K562 (cell line): Measurements from ENCODE around the gene FBXO48. TPM values are rescaled to one million over a fixed set of nuclear protein-coding genes. Genes with fewer than 3 reads are reported as not detected.

Experiments used
- ARID1B ChIP-seq: fragments of 450-650 bp; IDR thresholded peaks from 2 replicates; pipeline ENCODE4 v1.6.1; 2016; ENCODE audit warnings: antibody characterized with exemption, mild to moderate bottlenecking, inconsistent platforms
- ARID2 ChIP-seq: fragments of 450-650 bp; IDR thresholded peaks from 2 replicates; pipeline ENCODE4 v1.6.1; 2017; ENCODE audit warnings: antibody characterized with exemption, mild to moderate bottlenecking
- ASH1L ChIP-seq: fragments of 450-650 bp; IDR thresholded peaks from 2 replicates; pipeline ENCODE4 v1.6.1; 2018; ENCODE audit warnings: borderline replicate concordance, mild to moderate bottlenecking, low read depth; ENCODE audit not compliant: partially characterized antibody
- CREB3L1 ChIP-seq: fragments of 450-650 bp; IDR thresholded peaks from 2 replicates; pipeline ENCODE4 v1.6.1; 2014; ENCODE audit warnings: low read depth, mild to moderate bottlenecking, moderate library complexity, borderline replicate concordance
- EP300 ChIP-seq: IDR thresholded peaks from 2 replicates; pipeline ENCODE4 v1.6.1; 2012; ENCODE audit warnings: low read length, improper control_type of control experiment
- EP400 ChIP-seq: fragments of 450-650 bp; IDR thresholded peaks from 2 replicates; pipeline ENCODE4 v1.6.1; 2017; ENCODE audit warnings: antibody characterized with exemption, mild to moderate bottlenecking, moderate library complexity
- FOXK2 ChIP-seq, 2 experiments: fragments of 450-650 bp; IDR thresholded peaks in 1 of 2; conservative IDR thresholded peaks in 1 of 2; 2 replicates each; pipeline ENCODE4 v1.6.1; 2016; ENCODE audit warnings: low read depth in 2 of 2, mild to moderate bottlenecking in 1 of 2
- GTF2E2 ChIP-seq: fragments of 200-800 bp; sonication (Bioruptor generic); IDR thresholded peaks from 2 replicates; pipeline ENCODE4 v1.6.1; 2016; ENCODE audit warnings: missing genetic modification characterization, missing compliant biosample characterization
- HMBOX1 ChIP-seq: sonication (generic); IDR thresholded peaks from 2 replicates; pipeline ENCODE4 v1.6.1; 2016
- HMGN3 ChIP-seq: IDR thresholded peaks from 2 replicates; pipeline ENCODE4 v1.6.1; 2011; ENCODE audit warnings: borderline replicate concordance, low read depth, mild to moderate bottlenecking, mixed read lengths, low read length; ENCODE audit not compliant: insufficient read length; ENCODE audit errors: extremely low read depth
- KAT8 ChIP-seq: fragments of 450-650 bp; IDR thresholded peaks from 2 replicates; pipeline ENCODE4 v1.6.1; 2016; ENCODE audit warnings: low read depth, mild to moderate bottlenecking
- MAZ ChIP-seq, 2 experiments: fragments of 450-650 bp in 1 of 2; sonication (generic) in 1 of 2; formaldehyde crosslinking; IDR thresholded peaks in 1 of 2; conservative IDR thresholded peaks in 1 of 2; 2 replicates each; pipeline versions ENCODE4 v1.4.0 to v1.5.0; 2020; ENCODE audit warnings: mild to moderate bottlenecking in 1 of 2, missing genetic modification reagents in 1 of 2
- MTA1 ChIP-seq: fragments of 450-650 bp; IDR thresholded peaks from 2 replicates; pipeline ENCODE4 v1.6.1; 2017; ENCODE audit warnings: borderline replicate concordance
- POLR2AphosphoS2 ChIP-seq: IDR thresholded peaks from 2 replicates; pipeline ENCODE4 v1.6.1; 2012; ENCODE audit warnings: low read length, improper control_type of control experiment
- POU5F1 ChIP-seq: fragments of 150-350 bp; IDR thresholded peaks from 2 replicates; pipeline ENCODE4 v1.6.1; 2014; ENCODE audit warnings: borderline replicate concordance, low read length, low read depth, mild to moderate bottlenecking; ENCODE audit not compliant: partially characterized antibody
- RNF2 ChIP-seq: sonication (generic); IDR thresholded peaks from 2 replicates; pipeline ENCODE4 v1.6.1; 2016
- SETDB1 ChIP-seq: IDR thresholded peaks from one replicate; pipeline ENCODE4 v1.6.1; 2012; ENCODE audit warnings: low read length, control low read depth, inconsistent platforms
- SMAD4 ChIP-seq: fragments of 250-450 bp; sonication (Bioruptor Pico); conservative IDR thresholded peaks from 2 replicates; pipeline ENCODE4 v1.8.0; 2021; ENCODE audit warnings: inconsistent platforms, mild to moderate bottlenecking, moderate library complexity
- TRIM24 ChIP-seq, 2 experiments: fragments of 450-650 bp; IDR thresholded peaks; 2 replicates each; pipeline ENCODE4 v1.6.1; 2016
- ZBTB17 ChIP-seq: fragments of 450-650 bp; formaldehyde crosslinking; IDR thresholded peaks from 2 replicates; pipeline ENCODE4 v1.4.0; 2020; ENCODE audit warnings: mild to moderate bottlenecking
- ZFP1 ChIP-seq: fragments of 450-650 bp; formaldehyde crosslinking; IDR thresholded peaks from 2 replicates; pipeline ENCODE4 v1.4.0; 2020; ENCODE audit warnings: mild to moderate bottlenecking, mixed read lengths
- ZNF165 ChIP-seq: fragments of 250-450 bp; sonication (Bioruptor Pico); IDR thresholded peaks from 2 replicates; pipeline ENCODE4 v1.4.0; 2020; ENCODE audit warnings: borderline replicate concordance
- ZNF316 ChIP-seq: fragments of 450-650 bp; IDR thresholded peaks from 2 replicates; pipeline ENCODE4 v1.6.1; 2016
- ZNF324 ChIP-seq: fragments of 250-450 bp; sonication (Bioruptor Pico); IDR thresholded peaks from 2 replicates; pipeline ENCODE4 v1.4.0; 2020; ENCODE audit warnings: mild to moderate bottlenecking
- ZNF511 ChIP-seq: sonication (generic); formaldehyde crosslinking; IDR thresholded peaks from 2 replicates; pipeline ENCODE4 v1.8.0; 2022; ENCODE audit warnings: mild to moderate bottlenecking, missing genetic modification reagents
- ZNF583 ChIP-seq: fragments of 250-450 bp; sonication (Bioruptor Pico); IDR thresholded peaks from 2 replicates; pipeline ENCODE4 v1.4.0; 2020
- ZNF668 ChIP-seq: fragments of 250-450 bp; sonication (Bioruptor Pico); IDR thresholded peaks from 2 replicates; pipeline ENCODE4 v1.8.0; 2022; ENCODE audit warnings: mild to moderate bottlenecking, inconsistent platforms
- ZNF766 ChIP-seq: fragments of 200-800 bp; sonication (Bioruptor generic); conservative IDR thresholded peaks from 2 replicates; pipeline ENCODE4 v1.6.1; 2016; ENCODE audit warnings: missing genetic modification characterization, missing compliant biosample characterization
- ZNF778 ChIP-seq: fragments of 450-650 bp; formaldehyde crosslinking; IDR thresholded peaks from 2 replicates; pipeline ENCODE4 v1.4.0; 2020; ENCODE audit warnings: mild to moderate bottlenecking, moderate library complexity
- polyA plus RNA-seq, 8 experiments: library from polyadenylated mRNA; depleted of rRNA in 4 of 8; stranded (reverse) in 5 of 8; unstranded in 3 of 8; fragments of >200 nt; fragmentation: Nextera tagmentation in 2 of 8; fragmentation: Illumina TruSeq in 1 of 8; extraction: Ambion mirVana in 2 of 8; extraction: Trizol in 1 of 8; gene quantifications; 2 replicates each; pipeline versions ENCODE4 v1.2.1 to v1.2.3, GENCODE V29; 2011 to 2014; ENCODE audit warnings: inconsistent platforms in 1 of 8, missing spikeins in 1 of 8
- total RNA-seq, 7 experiments: library from RNA; depleted of rRNA in 6 of 7; stranded (reverse); fragments of >200 nt in 6 of 7; fragmentation: Illumina TruSeq in 2 of 7; extraction: Trizol in 2 of 7; gene quantifications; 2 replicates each; pipeline versions ENCODE4 v1.2.1 to v1.2.3, GENCODE V29; 2011 to 2021; ENCODE audit warnings: low replicate concordance in 1 of 7

Gene FBXO48
- total and polyA plus RNA-seq, 9 of the 15 experiments (the other 6 are each of a cell fraction or from before 2014, with no cell fraction given), result 0.36 to 1.8 (median 0.73) TPM

GRCh38 chr2:68429311-68429826, 37.7 kb downstream of the FBXO48 start (continued):
- TF ChIP-seq ZFP1 (CRISPR knock-in tag), result no peak
- TF ChIP-seq KAT8, result no peak
- no peak for TF ChIP-seq RNF2
- TF ChIP-seq EP300, result peak; percentile 79
- no peak for TF ChIP-seq POU5F1
- no peak for TF ChIP-seq GTF2E2
- no peak for TF ChIP-seq SETDB1
- TF ChIP-seq ZNF316, result no peak
- peak; percentile 74; the same call in 1 of the 2 replicates for TF ChIP-seq ZNF766 (CRISPR knock-in tag)
- TF ChIP-seq ZNF165, result no peak
- TF ChIP-seq ZBTB17 (CRISPR knock-in tag), result no peak
- peak; percentile 56; the same call in 1 of the 2 replicates for TF ChIP-seq ARID1B
- TF ChIP-seq EP400, result peak; percentile 25; the same call in 1 of the 2 replicates
- peak; percentile 68; the same call in 1 of the 2 replicates for TF ChIP-seq ZNF583
- TF ChIP-seq CREB3L1, result no peak
- no peak for TF ChIP-seq HMGN3
- TF ChIP-seq SMAD4 (CRISPR knock-in tag), result peak; percentile 41; the same call in 1 of the 2 replicates
- TF ChIP-seq POLR2AphosphoS2, result no peak
- TF ChIP-seq ARID2, result no peak
- TF ChIP-seq HMBOX1, result peak; percentile 36; the same call in 1 of the 2 replicates
- TF ChIP-seq MAZ (CRISPR knock-in tag; conservative IDR thresholded peaks at IDR 0.05 in 1 of 2, IDR thresholded peaks at IDR 0.05 in 1 of 2), result peak; percentile 21 to 26; a peak in 1 of 4 replicates
- TF ChIP-seq ASH1L, result no peak
- no peak for TF ChIP-seq FOXK2 (conservative IDR thresholded peaks at IDR 0.05 in 1 of 2, IDR thresholded peaks at IDR 0.05 in 1 of 2; ENCODE audit: low read depth in 2 of 2)
- TF ChIP-seq ZNF324 (CRISPR knock-in tag), result no peak
- TF ChIP-seq ZNF778 (CRISPR knock-in tag), result no peak
- TF ChIP-seq ZNF668 (CRISPR knock-in tag), result no peak
- no peak for TF ChIP-seq MTA1
- TF ChIP-seq ZNF511 (CRISPR knock-in tag), result no peak
- TF ChIP-seq TRIM24 (IDR thresholded peaks at IDR 0.05), result peak in 1 of 2 experiments; percentile 48; a peak in 1 of 4 replicates
